Keratinocyte (primary cell): ENCODE measurements around the gene SMIM35. TPM values are rescaled to one million over a fixed set of nuclear protein-coding genes. Genes with fewer than 3 reads are reported as not detected.

Experiments used
- DNase-seq: peaks from one replicate; pipeline ENCODE4 v3.0.0-alpha.2; 2011; ENCODE audit warnings: low read depth, missing footprints, low spot score
- FAIRE-seq: peaks from 2 replicates; lab custom pipeline; 2011; peaks lifted over from hg19 to GRCh38; lab: Jason Lieb, UNC
- H2AFZ ChIP-seq: 2 replicates; pipeline ENCODE4 v1.6.0; 2012; ENCODE audit warnings: low read length, control low read depth, inconsistent platforms; ENCODE audit not compliant: control insufficient read depth
- H3K27ac ChIP-seq: 2 replicates; pipeline ENCODE4 v1.5.1; 2011; ENCODE audit warnings: low read length; ENCODE audit not compliant: control insufficient read depth, insufficient read depth
- H3K27me3 ChIP-seq: 3 replicates; pipeline ENCODE4 v1.6.0; 2011; ENCODE audit warnings: low read length; ENCODE audit not compliant: control insufficient read depth, insufficient read depth; ENCODE audit errors: extremely low read depth
- H3K36me3 ChIP-seq, 2 experiments: 2 replicates in 1 of 2; 3 replicates in 1 of 2; pipeline ENCODE4 v1.5.1; 2011; ENCODE audit warnings: low read length in 2 of 2, mild to moderate bottlenecking in 1 of 2; ENCODE audit not compliant: control insufficient read depth in 2 of 2, insufficient read depth in 2 of 2; ENCODE audit errors: extremely low read depth in 1 of 2
- H3K4me1 ChIP-seq: 3 replicates; pipeline ENCODE4 v1.5.1; 2011; ENCODE audit warnings: low read length; ENCODE audit not compliant: control insufficient read depth, insufficient read depth; ENCODE audit errors: extremely low read depth
- H3K4me2 ChIP-seq: 3 replicates; pipeline ENCODE4 v1.6.0; 2011; ENCODE audit warnings: low read depth, low read length; ENCODE audit not compliant: control insufficient read depth, insufficient read depth; ENCODE audit errors: extremely low read depth
- H3K4me3 ChIP-seq, 3 experiments: fragments of 200-600 bp in 1 of 3; sonication (generic) in 1 of 3; 2 replicates in 2 of 3; 3 replicates in 1 of 3; pipeline ENCODE4 v1.5.1; 2011 to 2016; ENCODE audit warnings: low read length in 3 of 3, mild to moderate bottlenecking in 3 of 3, control low read depth in 2 of 3, inconsistent platforms in 1 of 3, low read depth in 1 of 3, mixed read lengths in 1 of 3, mixed run types in 1 of 3, moderate library complexity in 1 of 3; ENCODE audit not compliant: control insufficient read depth in 2 of 3, insufficient read depth in 2 of 3; ENCODE audit errors: extremely low read depth in 1 of 3
- H3K79me2 ChIP-seq: 2 replicates; pipeline ENCODE4 v1.6.0; 2012; ENCODE audit warnings: low read length; ENCODE audit not compliant: control insufficient read depth, insufficient read depth
- H3K9ac ChIP-seq: 3 replicates; pipeline ENCODE4 v1.6.0; 2011; ENCODE audit warnings: low read length; ENCODE audit not compliant: control insufficient read depth, insufficient read depth; ENCODE audit errors: extremely low read depth
- H3K9me1 ChIP-seq: 3 replicates; pipeline ENCODE4 v1.6.0; 2011; ENCODE audit warnings: low read length; ENCODE audit not compliant: control insufficient read depth, insufficient read depth; ENCODE audit errors: extremely low read depth
- H3K9me3 ChIP-seq: 2 replicates; pipeline ENCODE4 v1.5.1; 2012; ENCODE audit warnings: low read depth, low read length; ENCODE audit not compliant: control insufficient read depth
- H4K20me1 ChIP-seq: 3 replicates; pipeline ENCODE4 v1.6.0; 2011; ENCODE audit warnings: low read length; ENCODE audit not compliant: control insufficient read depth, insufficient read depth; ENCODE audit errors: extremely low read depth
- CTCF ChIP-seq, 3 experiments: IDR thresholded peaks in 1 of 3; conservative IDR thresholded peaks in 1 of 3; optimal IDR thresholded peaks in 1 of 3; 2 replicates in 2 of 3; 3 replicates in 1 of 3; pipeline versions ENCODE3 to v1.5.1; 2011; ENCODE audit warnings: low read length in 3 of 3, mild to moderate bottlenecking in 3 of 3, moderate library complexity in 2 of 3, control low read depth in 1 of 3, inconsistent platforms in 1 of 3; ENCODE audit not compliant: insufficient read depth in 2 of 3; ENCODE audit errors: extremely low read depth in 1 of 3
- EZH2 ChIP-seq: IDR thresholded peaks from one replicate; pipeline ENCODE4 v1.6.1; 2012; ENCODE audit warnings: inconsistent platforms, mild to moderate bottlenecking, low read length, moderate library complexity
- dilution Hi-C: fragments of 300-500 bp; cut with MboI; formaldehyde crosslinking; loops from one replicate; pipeline ENCODE4 v1.7.0; 2020; ENCODE audit warnings: low sequenced_read_pairs; ENCODE audit not compliant: extremely low pct_ligation_motif_present
- polyA plus RNA-seq, 5 experiments: library from polyadenylated mRNA; depleted of rRNA in 3 of 5; stranded (reverse) in 3 of 5; stranded (forward) in 1 of 5; unstranded in 1 of 5; fragments of >200 nt; gene quantifications; 1 replicate in 1 of 5; 2 replicates in 3 of 5; 3 replicates in 1 of 5; pipeline versions ENCODE4 v1.2.1 to v1.2.3, GENCODE V29; 2011 to 2012; ENCODE audit warnings: missing spikeins in 2 of 5, low read depth in 1 of 5, low replicate concordance in 1 of 5

The SMIM35 gene
- polyA plus RNA-seq, 1 donor (not counting 4 experiments of a cell fraction or from before 2014, with no cell fraction given) = not detected

GRCh38 chr11:118002010-118002540 is 84.7 kb downstream of the SMIM35 start:
- dilution Hi-C loops = no loop called here
- H3K4me2 ChIP-seq = no peak overlapping the region
- H3K9me1 ChIP-seq = no peaks in the 10 kb centered on the region
- no peaks in the 10 kb centered on the region for H3K27me3 ChIP-seq
- no peak for FAIRE-seq
- peaks cover 3% of the 10 kb centered on the region for H3K4me1 ChIP-seq
- no peak for DNase-seq
- no peak overlapping the region for H2AFZ ChIP-seq
- TF ChIP-seq EZH2 (no peak), CTCF (optimal IDR thresholded peaks at IDR 0.05 in 1 of 3, IDR thresholded peaks at IDR 0.05 in 1 of 3, conservative IDR thresholded peaks at IDR 0.05 in 1 of 3; ENCODE audit: extremely low read depth in 1 of 3, insufficient read depth in 2 of 3, low read length in 3 of 3) (no peak)
- no peaks in the 10 kb centered on the region for H3K36me3 ChIP-seq
- no peak overlapping the region for H3K27ac ChIP-seq
- no peaks in the 10 kb centered on the region for H3K9me3 ChIP-seq
- no peak overlapping the region for H3K9ac ChIP-seq
- no peaks in the 10 kb centered on the region for H4K20me1 ChIP-seq
- no peak overlapping the region for H3K4me3 ChIP-seq
- H3K79me2 ChIP-seq = no peaks in the 10 kb centered on the region

GRCh38 chr11:118001494-118001971 is 85.2 kb downstream of the SMIM35 start:
- FAIRE-seq = no peak
- no peaks in the 10 kb centered on the region for H3K9me1 ChIP-seq
- H3K9ac ChIP-seq = no peak overlapping the region
- H2AFZ ChIP-seq = no peak overlapping the region
- no peak overlapping the region for H3K4me3 ChIP-seq
- H3K4me2 ChIP-seq = no peak overlapping the region
- DNase-seq = no peak
- peaks cover 3% of the 10 kb centered on the region for H3K4me1 ChIP-seq
- H3K79me2 ChIP-seq = no peaks in the 10 kb centered on the region
- no peaks in the 10 kb centered on the region for H4K20me1 ChIP-seq
- dilution Hi-C loops = no loop called here
- H3K27me3 ChIP-seq = no peaks in the 10 kb centered on the region
- TF ChIP-seq EZH2 (no peak), CTCF (optimal IDR thresholded peaks at IDR 0.05 in 1 of 3, IDR thresholded peaks at IDR 0.05 in 1 of 3, conservative IDR thresholded peaks at IDR 0.05 in 1 of 3; ENCODE audit: extremely low read depth in 1 of 3, insufficient read depth in 2 of 3, low read length in 3 of 3) (no peak)
- H3K9me3 ChIP-seq = no peaks in the 10 kb centered on the region
- H3K36me3 ChIP-seq = no peaks in the 10 kb centered on the region
- H3K27ac ChIP-seq = no peak overlapping the region
